PC-3 (cell line): ENCODE data around the gene ATP13A4.

Source experiments
- EZH2 ChIP-seq: fragments of 300-600 bp; sonication (generic); IDR thresholded peaks from one replicate; pipeline ENCODE4 v1.6.1; 2017; ENCODE audit warnings: antibody characterized with exemption, mild to moderate bottlenecking, low read length; ENCODE audit not compliant: unreplicated experiment
- TF ChIP-seq, protein P1 (sequence below): fragments of 300-600 bp; sonication (generic); conservative IDR thresholded peaks from 2 replicates; pipeline ENCODE4 v1.5.1; 2017; ENCODE audit warnings: antibody characterized with exemption, low read depth, mild to moderate bottlenecking, low read length

- TF ChIP-seq, protein P1, sequence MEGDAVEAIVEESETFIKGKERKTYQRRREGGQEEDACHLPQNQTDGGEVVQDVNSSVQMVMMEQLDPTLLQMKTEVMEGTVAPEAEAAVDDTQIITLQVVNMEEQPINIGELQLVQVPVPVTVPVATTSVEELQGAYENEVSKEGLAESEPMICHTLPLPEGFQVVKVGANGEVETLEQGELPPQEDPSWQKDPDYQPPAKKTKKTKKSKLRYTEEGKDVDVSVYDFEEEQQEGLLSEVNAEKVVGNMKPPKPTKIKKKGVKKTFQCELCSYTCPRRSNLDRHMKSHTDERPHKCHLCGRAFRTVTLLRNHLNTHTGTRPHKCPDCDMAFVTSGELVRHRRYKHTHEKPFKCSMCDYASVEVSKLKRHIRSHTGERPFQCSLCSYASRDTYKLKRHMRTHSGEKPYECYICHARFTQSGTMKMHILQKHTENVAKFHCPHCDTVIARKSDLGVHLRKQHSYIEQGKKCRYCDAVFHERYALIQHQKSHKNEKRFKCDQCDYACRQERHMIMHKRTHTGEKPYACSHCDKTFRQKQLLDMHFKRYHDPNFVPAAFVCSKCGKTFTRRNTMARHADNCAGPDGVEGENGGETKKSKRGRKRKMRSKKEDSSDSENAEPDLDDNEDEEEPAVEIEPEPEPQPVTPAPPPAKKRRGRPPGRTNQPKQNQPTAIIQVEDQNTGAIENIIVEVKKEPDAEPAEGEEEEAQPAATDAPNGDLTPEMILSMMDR = no peak
- TF ChIP-seq EZH2 = no peak
Observed at GRCh38 chr3:193585530-193585929, 30.8 kb upstream of the ATP13A4 start.
